IPS DF 4.7 (cell line): Measurements from ENCODE around the gene MBP.

ENCODE experiments used
- DNase-seq: peaks from one replicate; pipeline ENCODE4 v3.0.0-alpha.2; 2013; ENCODE audit warnings: low spot score; ENCODE audit errors: extremely low read depth

Gene MBP

GRCh38 chr18:77132369-77133050 is at the start of gene MBP:
TSS of gene MBP (minus strand) at chr18:77132783. CDS start at chr18:77105261, 27,522 bp downstream.
- no peak for DNase-seq

GRCh38 chr18:77181950-77182707 is 49.5 kb upstream of the MBP start:
- no peak for DNase-seq

GRCh38 chr18:77178559-77178958 is 46.0 kb upstream of the MBP start:
- no peak for DNase-seq

- no peak for DNase-seq
Observed at GRCh38 chr18:77177009-77177408, 44.4 kb upstream of the MBP start.

GRCh38 chr18:77173275-77174030 is 40.9 kb upstream of the MBP start:
- DNase-seq, result no peak

GRCh38 chr18:77170890-77171410 is 38.4 kb upstream of the MBP start:
- DNase-seq, result no peak

GRCh38 chr18:77168811-77169311 is 36.3 kb upstream of the MBP start:
- DNase-seq, result no peak

GRCh38 chr18:77167251-77167650 is 34.7 kb upstream of the MBP start:
- DNase-seq, result no peak

- no peak for DNase-seq
Observed at GRCh38 chr18:77166523-77166922, 33.9 kb upstream of the MBP start.

- DNase-seq, result no peak
Observed at GRCh38 chr18:77165503-77166188, 33.1 kb upstream of the MBP start.

GRCh38 chr18:77164763-77165485 is 32.3 kb upstream of the MBP start:
- no peak for DNase-seq

- no peak for DNase-seq
Observed at GRCh38 chr18:77164026-77164425, 31.4 kb upstream of the MBP start.

- DNase-seq, result no peak
Observed at GRCh38 chr18:77162580-77162979, 30.0 kb upstream of the MBP start.

- no peak for DNase-seq
Observed at GRCh38 chr18:77161961-77162360, 29.4 kb upstream of the MBP start.

GRCh38 chr18:77161383-77161782 is 28.8 kb upstream of the MBP start:
- no peak for DNase-seq

GRCh38 chr18:77160515-77160914 is 27.9 kb upstream of the MBP start:
- peak; percentile 64 for DNase-seq

GRCh38 chr18:77157312-77157711 is 24.7 kb upstream of the MBP start:
- DNase-seq, result no peak

- no peak for DNase-seq
Observed at GRCh38 chr18:77155031-77155430, 22.4 kb upstream of the MBP start.

GRCh38 chr18:77153404-77153803 is 20.8 kb upstream of the MBP start:
- no peak for DNase-seq

- no peak for DNase-seq
Observed at GRCh38 chr18:77151772-77152520, 19.4 kb upstream of the MBP start.
